Neural progenitor cell (in vitro differentiated cells): ENCODE measurements around the gene MUCL3. TPM values are rescaled to one million over a fixed set of nuclear protein-coding genes. Genes with fewer than 3 reads are reported as not detected.

ENCODE experiments used
- DNase-seq: peaks from one replicate; pipeline ENCODE4 v3.0.0-alpha.2; 2016; ENCODE audit warnings: low spot score
- H2AFZ ChIP-seq: fragments of 200-600 bp; sonication (generic); replicated peaks from 2 replicates; pipeline ENCODE4 v1.6.1; 2016; ENCODE audit warnings: antibody characterized with exemption
- H3F3A ChIP-seq: fragments of 200-600 bp; sonication (generic); 2 replicates; pipeline ENCODE4 v1.6.1; 2016; ENCODE audit warnings: antibody characterized with exemption, low read depth
- H3K27ac ChIP-seq: fragments of 200-600 bp; sonication (generic); 2 replicates; pipeline ENCODE4 v1.5.1; 2016; ENCODE audit warnings: mild to moderate bottlenecking
- H3K27me3 ChIP-seq: fragments of 200-600 bp; sonication (generic); 2 replicates; pipeline ENCODE4 v1.6.1; 2016; ENCODE audit warnings: mild to moderate bottlenecking, moderate library complexity
- H3K36me3 ChIP-seq: fragments of 200-600 bp; sonication (generic); 2 replicates; pipeline ENCODE4 v1.5.1; 2016
- H3K4me1 ChIP-seq: fragments of 200-600 bp; sonication (generic); 2 replicates; pipeline ENCODE4 v1.6.1; 2016; ENCODE audit warnings: mixed run types
- H3K4me2 ChIP-seq: fragments of 200-600 bp; sonication (generic); 2 replicates; pipeline ENCODE4 v1.6.1; 2016
- H3K4me3 ChIP-seq: fragments of 200-600 bp; sonication (generic); 2 replicates; pipeline ENCODE4 v1.5.1; 2016
- H3K79me2 ChIP-seq: fragments of 200-600 bp; sonication (generic); 2 replicates; pipeline ENCODE4 v1.6.1; 2016; ENCODE audit warnings: low read depth
- H3K9ac ChIP-seq: fragments of 200-600 bp; sonication (generic); 2 replicates; pipeline ENCODE4 v1.6.1; 2016
- H3K9me3 ChIP-seq: fragments of 200-600 bp; sonication (generic); 2 replicates; pipeline ENCODE4 v1.5.1; 2016; ENCODE audit warnings: low read depth
- H4K20me1 ChIP-seq: fragments of 200-600 bp; sonication (generic); 2 replicates; pipeline ENCODE4 v1.6.1; 2016; ENCODE audit warnings: low read depth
- H3K27ac Mint-ChIP-seq: 3 replicates; pipeline ENCODE4 v1.8.0; 2021; ENCODE audit warnings: mixed read lengths
- H3K27me3 Mint-ChIP-seq: 2 replicates; pipeline ENCODE4 v1.8.0; 2022; ENCODE audit warnings: low read depth, mild to moderate bottlenecking, inconsistent platforms, moderate library complexity, mixed read lengths; ENCODE audit not compliant: insufficient read depth
- H3K36me3 Mint-ChIP-seq: 3 replicates; pipeline ENCODE4 v1.8.0; 2021; ENCODE audit warnings: mixed read lengths
- H3K4me1 Mint-ChIP-seq: 3 replicates; pipeline ENCODE4 v1.8.0; 2021; ENCODE audit warnings: mixed read lengths
- H3K4me3 Mint-ChIP-seq: 3 replicates; pipeline ENCODE4 v1.8.0; 2021; ENCODE audit warnings: mild to moderate bottlenecking, moderate library complexity, mixed read lengths
- H3K9me3 Mint-ChIP-seq: 3 replicates; pipeline ENCODE4 v1.8.0; 2020; ENCODE audit warnings: mixed read lengths
- CTCF ChIP-seq: fragments of 200-600 bp; sonication (generic); IDR thresholded peaks from 2 replicates; pipeline ENCODE4 v1.5.1; 2017; ENCODE audit warnings: antibody characterized with exemption, mild to moderate bottlenecking
- EZH2 ChIP-seq: fragments of 200-600 bp; sonication (generic); IDR thresholded peaks from 2 replicates; pipeline ENCODE4 v1.6.1; 2017; ENCODE audit warnings: antibody characterized with exemption, mild to moderate bottlenecking, moderate library complexity
- EZH2phosphoT487 ChIP-seq: fragments of 200-600 bp; sonication (generic); IDR thresholded peaks from 2 replicates; pipeline ENCODE4 v1.6.1; 2017; ENCODE audit warnings: antibody characterized with exemption
- total RNA-seq: library from RNA; depleted of rRNA; stranded (reverse); fragments of >200 nt; gene quantifications from 2 replicates; pipeline ENCODE4 v1.2.3, GENCODE V29; 2015; ENCODE audit warnings: low replicate concordance

Gene MUCL3
- total RNA-seq, 1 donor from 2014 or later = not detected

GRCh38 chr6:30945281-30945680 lies 4.5 kb downstream of the MUCL3 start:
- H3K4me1 ChIP-seq = peaks cover 5% of the 10 kb centered on the region
- H3K9ac ChIP-seq = no peak overlapping the region
- Mint-ChIP-seq H3K9me3 (peaks cover 2% of the 10 kb centered on the region), H3K27me3 (peaks cover 15% of the 10 kb centered on the region), H3K4me3 (no peak overlapping the region), H3K36me3 (no peaks in the 10 kb centered on the region), H3K4me1 (peaks cover 16% of the 10 kb centered on the region), H3K27ac (no peak overlapping the region)
- no peaks in the 10 kb centered on the region for H3K36me3 ChIP-seq
- H4K20me1 ChIP-seq = no peaks in the 10 kb centered on the region
- no peak overlapping the region for H3K27ac ChIP-seq
- H3K79me2 ChIP-seq = no peaks in the 10 kb centered on the region
- no peak overlapping the region for H3K4me2 ChIP-seq
- H3K4me3 ChIP-seq = no peak overlapping the region
- H3K9me3 ChIP-seq = no peaks in the 10 kb centered on the region
- no peak for DNase-seq
- no peak overlapping the region for H2AFZ ChIP-seq
- no peaks in the 10 kb centered on the region for H3K27me3 ChIP-seq
- TF ChIP-seq CTCF (no peak), EZH2 (no peak), EZH2phosphoT487 (no peak)
- H3F3A ChIP-seq = no peaks in the 10 kb centered on the region

- TF ChIP-seq EZH2phosphoT487 = no peak
- TF ChIP-seq EZH2 = no peak
- TF ChIP-seq CTCF = no peak
- H3K27me3 Mint-ChIP-seq = peaks cover 13% of the 10 kb centered on the region
- Histone ChIP-seq H4K20me1 (no peaks in the 10 kb centered on the region), H3K4me2 (no peak overlapping the region), H3K36me3 (no peaks in the 10 kb centered on the region), H3K79me2 (no peaks in the 10 kb centered on the region), H3K9ac (no peak overlapping the region), H3K9me3 (no peaks in the 10 kb centered on the region), H3K27me3 (no peaks in the 10 kb centered on the region), H3K4me3 (no peak overlapping the region), H3K4me1 (peaks cover 3% of the 10 kb centered on the region), H3F3A (no peaks in the 10 kb centered on the region), H2AFZ (no peak overlapping the region), H3K27ac (no peak overlapping the region)
- H3K4me3 Mint-ChIP-seq = no peak overlapping the region
- H3K27ac Mint-ChIP-seq = no peak overlapping the region
- no peaks in the 10 kb centered on the region for H3K36me3 Mint-ChIP-seq
- no peak for DNase-seq
- peaks cover 12% of the 10 kb centered on the region for H3K9me3 Mint-ChIP-seq
- H3K4me1 Mint-ChIP-seq = peaks cover 10% of the 10 kb centered on the region
Measured at GRCh38 chr6:30947231-30947630, 6.5 kb downstream of the MUCL3 start.

GRCh38 chr6:30948811-30949210 lies 8.0 kb downstream of the MUCL3 start:
- Histone ChIP-seq H4K20me1 (no peaks in the 10 kb centered on the region), H3K4me2 (no peak overlapping the region), H3K36me3 (no peaks in the 10 kb centered on the region), H3K4me1 (no peaks in the 10 kb centered on the region), H3K9me3 (no peaks in the 10 kb centered on the region), H3K27ac (no peak overlapping the region), H3K4me3 (no peak overlapping the region), H2AFZ (no peak overlapping the region), H3K27me3 (peaks cover 8% of the 10 kb centered on the region), H3K9ac (no peak overlapping the region), H3K79me2 (no peaks in the 10 kb centered on the region), H3F3A (no peaks in the 10 kb centered on the region)
- Mint-ChIP-seq H3K4me3 (no peak overlapping the region), H3K4me1 (no peaks in the 10 kb centered on the region), H3K27ac (no peak overlapping the region), H3K36me3 (no peaks in the 10 kb centered on the region), H3K9me3 (peaks cover 16% of the 10 kb centered on the region), H3K27me3 (peaks cover 11% of the 10 kb centered on the region)
- no peak for DNase-seq
- no peak for TF ChIP-seq EZH2phosphoT487
- no peak for TF ChIP-seq EZH2
- TF ChIP-seq CTCF = no peak
